GM19351 (cell line): ENCODE results near the gene MRTO4.
"Not testable (repeated sequence)": the region's sequence is repeated elsewhere in the genome, so short reads cannot be mapped to it uniquely, and the experiment has no call there.

Source experiments
- ATAC-seq: cut with Tn5 transposase; IDR thresholded peaks from one replicate; pipeline ENCODE4 v1.9.1; 2021; ENCODE audit warnings: mild to moderate bottlenecking, moderate library complexity; ENCODE audit not compliant: unreplicated experiment

The MRTO4 gene

GRCh38 chr1:19222979-19223824, 28.4 kb upstream of the MRTO4 start:
- no peak for ATAC-seq

GRCh38 chr1:19229229-19229628, 22.4 kb upstream of the MRTO4 start:
- no peak for ATAC-seq

- no peak for ATAC-seq
Observed at GRCh38 chr1:19229828-19230325, 21.7 kb upstream of the MRTO4 start.

GRCh38 chr1:19231736-19232523, 19.7 kb upstream of the MRTO4 start:
- not testable (repeated sequence) for ATAC-seq

- ATAC-seq, result no peak
Observed at GRCh38 chr1:19232524-19232846, 19.1 kb upstream of the MRTO4 start.

- no peak for ATAC-seq
Observed at GRCh38 chr1:19234224-19234623, 17.4 kb upstream of the MRTO4 start.

GRCh38 chr1:19239876-19240275, 11.7 kb upstream of the MRTO4 start:
- no peak for ATAC-seq

- no peak for ATAC-seq
Observed at GRCh38 chr1:19240673-19241538, 10.7 kb upstream of the MRTO4 start.

GRCh38 chr1:19250629-19251304, 838 bp upstream of the MRTO4 start:
- no peak for ATAC-seq

- ATAC-seq, result no peak
Observed at GRCh38 chr1:19254416-19254815, 2.8 kb downstream of the MRTO4 start.

GRCh38 chr1:19255288-19255687, 3.7 kb downstream of the MRTO4 start:
- ATAC-seq, result no peak

- ATAC-seq, result not testable (repeated sequence)
Observed at GRCh38 chr1:19256301-19256700, 4.7 kb downstream of the MRTO4 start.

- no peak for ATAC-seq
Observed at GRCh38 chr1:19257178-19257914, 5.7 kb downstream of the MRTO4 start.

- no peak for ATAC-seq
Observed at GRCh38 chr1:19258353-19258752, 6.7 kb downstream of the MRTO4 start.

GRCh38 chr1:19260211-19261138, 8.9 kb downstream of the MRTO4 start:
- no peak for ATAC-seq

- no peak for ATAC-seq
Observed at GRCh38 chr1:19262047-19262446, 10.4 kb downstream of the MRTO4 start.

GRCh38 chr1:19262744-19263143, 11.1 kb downstream of the MRTO4 start:
- no peak for ATAC-seq

GRCh38 chr1:19268445-19268844, 16.8 kb downstream of the MRTO4 start:
- no peak for ATAC-seq
